Thyroid gland (tissue), 4 donors: Measurements from ENCODE around the gene FAM193B.

Source experiments
- CTCF ChIP-seq, 6 experiments: fragments of 200-600 bp in 3 of 6; fragments of 450-650 bp in 3 of 6; sonication (generic) in 3 of 6; IDR thresholded peaks; one replicate each; pipeline ENCODE4 v1.5.1; 2016 to 2019; ENCODE audit warnings: antibody characterized with exemption in 6 of 6, mild to moderate bottlenecking in 2 of 6, inconsistent platforms in 1 of 6, moderate library complexity in 1 of 6
- POLR2A ChIP-seq, 2 donors: fragments of 450-650 bp; IDR thresholded peaks; one replicate each; pipeline ENCODE4 v1.6.1; 2017; ENCODE audit warnings: antibody characterized with exemption in 2 of 2, mild to moderate bottlenecking in 2 of 2, moderate library complexity in 1 of 2

DNA sequence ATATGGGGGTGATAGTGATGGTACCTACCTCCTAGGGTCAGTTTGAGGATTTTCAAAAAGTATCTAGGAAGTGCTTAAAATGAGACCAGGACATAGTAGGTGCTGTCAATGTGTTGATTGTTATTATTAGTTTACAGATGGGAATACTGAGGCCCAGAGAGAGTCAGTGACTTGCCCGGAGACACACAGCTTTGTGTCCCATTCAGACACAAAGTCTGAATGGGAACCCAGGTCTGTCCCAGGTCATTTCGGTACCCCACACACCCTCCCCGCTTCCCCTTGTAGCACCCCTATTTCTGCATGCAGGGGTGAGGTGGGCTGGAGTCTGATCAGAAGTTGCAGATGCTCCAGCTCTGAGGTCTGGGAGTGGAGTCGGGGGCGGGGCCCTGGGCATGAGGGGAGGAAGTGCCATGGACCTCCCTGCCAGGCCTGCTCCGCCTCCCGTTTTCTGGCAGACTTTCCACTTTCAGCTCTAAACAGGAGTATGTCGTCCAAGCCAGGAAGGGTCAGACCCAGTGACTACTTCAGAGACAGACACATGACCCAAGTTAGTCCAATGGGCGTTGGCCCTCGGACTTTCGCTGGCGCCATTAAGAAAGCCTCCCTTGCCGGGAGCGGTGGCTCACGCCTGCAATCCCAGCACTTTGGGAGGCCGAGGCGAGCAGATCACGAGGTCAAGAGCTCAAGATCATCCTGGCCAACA, 77.7 kb downstream of the FAM193B start:
- TF ChIP-seq CTCF (IDR thresholded peaks at IDR 0.05) = no peak
- TF ChIP-seq POLR2A (IDR thresholded peaks at IDR 0.05) = no peak
